ENCODE data around the gene SNX4. TPM values are rescaled to one million over a fixed set of nuclear protein-coding genes. Genes with fewer than 3 reads are reported as not detected.
"Not testable (repeated sequence)": the region's sequence is repeated elsewhere in the genome, so short reads cannot be mapped to it uniquely, and the experiment has no call there.

The SNX4 gene
- total and polyA plus RNA-seq, 8 donors = 33.2 to 67.3 (median 54.2) TPM

DNA sequence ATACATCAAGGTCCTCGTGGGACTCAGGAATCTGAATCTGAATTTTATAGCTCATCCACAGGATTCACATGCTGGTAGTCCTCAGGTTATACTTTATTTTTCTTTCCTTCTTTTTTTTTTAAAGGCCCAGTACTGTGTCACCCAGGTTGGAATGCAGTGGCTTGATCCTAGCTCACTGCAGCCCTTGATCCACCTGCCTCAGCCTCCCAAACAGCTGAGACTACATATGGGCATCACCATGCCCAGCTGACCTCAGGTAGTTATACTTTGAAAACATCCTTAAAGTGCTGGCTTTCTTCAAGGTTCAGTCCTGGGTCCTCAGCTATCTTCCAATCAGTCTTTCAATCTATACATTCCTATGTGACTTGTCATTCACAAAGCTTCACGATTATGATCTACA lies 38.2 kb downstream of the SNX4 start:
- TF ChIP-seq, protein P1, sequence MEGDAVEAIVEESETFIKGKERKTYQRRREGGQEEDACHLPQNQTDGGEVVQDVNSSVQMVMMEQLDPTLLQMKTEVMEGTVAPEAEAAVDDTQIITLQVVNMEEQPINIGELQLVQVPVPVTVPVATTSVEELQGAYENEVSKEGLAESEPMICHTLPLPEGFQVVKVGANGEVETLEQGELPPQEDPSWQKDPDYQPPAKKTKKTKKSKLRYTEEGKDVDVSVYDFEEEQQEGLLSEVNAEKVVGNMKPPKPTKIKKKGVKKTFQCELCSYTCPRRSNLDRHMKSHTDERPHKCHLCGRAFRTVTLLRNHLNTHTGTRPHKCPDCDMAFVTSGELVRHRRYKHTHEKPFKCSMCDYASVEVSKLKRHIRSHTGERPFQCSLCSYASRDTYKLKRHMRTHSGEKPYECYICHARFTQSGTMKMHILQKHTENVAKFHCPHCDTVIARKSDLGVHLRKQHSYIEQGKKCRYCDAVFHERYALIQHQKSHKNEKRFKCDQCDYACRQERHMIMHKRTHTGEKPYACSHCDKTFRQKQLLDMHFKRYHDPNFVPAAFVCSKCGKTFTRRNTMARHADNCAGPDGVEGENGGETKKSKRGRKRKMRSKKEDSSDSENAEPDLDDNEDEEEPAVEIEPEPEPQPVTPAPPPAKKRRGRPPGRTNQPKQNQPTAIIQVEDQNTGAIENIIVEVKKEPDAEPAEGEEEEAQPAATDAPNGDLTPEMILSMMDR (IDR thresholded peaks at IDR 0.05) = no peak
- no peak overlapping the region for H3K27ac ChIP-seq
- intact Hi-C loops (cut with DNase I) = no loop called here

DNA sequence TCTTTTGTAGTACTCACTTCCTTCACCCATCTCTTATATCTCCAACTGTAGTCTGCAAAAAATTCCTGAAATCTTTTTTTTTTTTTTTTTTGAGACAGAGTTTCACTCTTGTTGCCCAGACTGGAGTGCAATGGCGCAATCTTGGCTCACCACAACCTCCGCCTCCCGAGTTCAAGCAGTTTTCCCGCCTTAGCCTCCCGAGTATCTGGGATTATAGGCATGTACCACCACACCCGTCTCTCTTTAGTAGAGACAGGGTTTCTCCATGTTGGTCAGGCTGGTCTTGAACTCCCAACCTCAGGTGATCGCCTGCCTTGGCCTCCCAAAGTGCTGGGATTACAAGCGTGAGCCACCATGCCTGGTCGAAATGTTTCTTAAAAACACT lies 38.6 kb downstream of the SNX4 start:
- peaks cover 0 to 42% of the 10 kb centered on the region in 2 donors for H3K36me3 ChIP-seq
- H3K4me1 ChIP-seq; intact Hi-C loops (cut with DNase I); H3K4me3 ChIP-seq; H3K9me3 ChIP-seq; H3K27ac ChIP-seq; H3K27me3 ChIP-seq; DNase-seq: not testable (repeated sequence)
- ATAC-seq = peak; percentile 16

More for the DNA sequence above, 38.2 kb downstream of the SNX4 start:
- Histone ChIP-seq H3K4me1 (no peaks in the 10 kb centered on the region), H3K36me3 (peaks cover 0 to 41% of the 10 kb centered on the region in 2 donors), H3K27me3 (no peaks in the 10 kb centered on the region), H3K4me3 (no peak overlapping the region), H3K9me3 (no peaks in the 10 kb centered on the region)
- ATAC-seq = no peak
- no peak for DNase-seq

GRCh38 chr3:125480656-125481374 lies 39.2 kb downstream of the SNX4 start:
- Histone ChIP-seq H3K4me3 (no peak overlapping the region), H3K27ac (no peak overlapping the region), H3K36me3 (peaks cover 0 to 42% of the 10 kb centered on the region in 2 donors), H3K9me3 (no peaks in the 10 kb centered on the region), H3K4me1 (no peaks in the 10 kb centered on the region), H3K27me3 (no peaks in the 10 kb centered on the region)
- no peak for DNase-seq
- peak; percentile 31 for ATAC-seq
- intact Hi-C loops (cut with DNase I) = no loop called here
- TF ChIP-seq, protein P1 (IDR thresholded peaks at IDR 0.05) = no peak

DNA sequence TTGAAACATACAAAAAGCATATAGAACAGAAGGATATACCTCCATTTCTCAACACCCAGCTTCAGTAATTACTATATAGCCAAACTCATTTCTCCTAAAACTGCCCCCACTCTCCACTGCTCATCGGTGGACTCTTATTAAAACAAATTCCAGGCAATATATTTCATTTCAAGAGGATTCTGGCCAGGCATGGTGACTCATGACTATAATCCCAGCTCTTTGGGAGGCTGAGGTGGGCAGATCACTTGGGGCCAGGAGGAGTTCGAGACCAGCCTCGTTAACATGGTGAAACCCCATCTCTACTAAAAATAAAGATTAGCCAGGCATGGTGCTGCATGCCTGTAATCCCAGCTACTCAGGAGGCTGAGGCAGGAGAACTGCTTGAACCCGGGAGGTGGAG lies 40.9 kb downstream of the SNX4 start:
- ATAC-seq (no peak), DNase-seq (no peak)
- peaks cover 0 to 46% of the 10 kb centered on the region in 2 donors for H3K36me3 ChIP-seq
- H3K4me1 ChIP-seq = no peaks in the 10 kb centered on the region
- no peak overlapping the region for H3K27ac ChIP-seq
- intact Hi-C loops (cut with DNase I) = no loop called here
- TF ChIP-seq, protein P1 (IDR thresholded peaks at IDR 0.05) = no peak
- no peaks in the 10 kb centered on the region for H3K9me3 ChIP-seq
- H3K4me3 ChIP-seq = no peak overlapping the region
- no peaks in the 10 kb centered on the region for H3K27me3 ChIP-seq

GRCh38 chr3:125478326-125478725 lies 41.7 kb downstream of the SNX4 start:
- TF ChIP-seq, protein P1 (IDR thresholded peaks at IDR 0.05) = no peak
- intact Hi-C loops (cut with DNase I) = no loop called here
- H3K27me3 ChIP-seq = no peaks in the 10 kb centered on the region
- no peaks in the 10 kb centered on the region for H3K4me1 ChIP-seq
- H3K4me3 ChIP-seq = no peak overlapping the region
- H3K9me3 ChIP-seq = no peaks in the 10 kb centered on the region
- ATAC-seq = no peak
- no peak for DNase-seq
- H3K36me3 ChIP-seq = peaks cover 0 to 52% of the 10 kb centered on the region in 2 donors
- H3K27ac ChIP-seq = no peak overlapping the region

GRCh38 chr3:125477701-125478100 lies 42.3 kb downstream of the SNX4 start:
- Histone ChIP-seq H3K4me1 (no peaks in the 10 kb centered on the region), H3K27ac (no peak overlapping the region), H3K36me3 (peaks cover 0 to 55% of the 10 kb centered on the region in 2 donors), H3K9me3 (no peaks in the 10 kb centered on the region), H3K4me3 (no peak overlapping the region), H3K27me3 (no peaks in the 10 kb centered on the region)
- TF ChIP-seq, protein P1 (IDR thresholded peaks at IDR 0.05) = no peak
- ATAC-seq (no peak), DNase-seq (no peak)
- intact Hi-C loops (cut with DNase I) = no loop called here

Measured in left lung (tissue), 10 donors.